Stimulated activated CD4-positive, alpha-beta T cell treated with anti-CD3 and anti-CD28 coated beads, Interleukin-2, amount 100 ng/mL, for 4 hours (primary cell): ENCODE measurements around the gene ATF6.
A peak's percentile ranks its signal among the peaks of the same experiment; 100 is the strongest.
"Not testable (repeated sequence)": the region's sequence is repeated elsewhere in the genome, so short reads cannot be mapped to it uniquely, and the experiment has no call there.

Experiments used
- DNase-seq: peaks from one replicate; pipeline ENCODE4 v3.0.0-alpha.2; 2020; ENCODE audit warnings: low read depth

ATF6 gene

DNA sequence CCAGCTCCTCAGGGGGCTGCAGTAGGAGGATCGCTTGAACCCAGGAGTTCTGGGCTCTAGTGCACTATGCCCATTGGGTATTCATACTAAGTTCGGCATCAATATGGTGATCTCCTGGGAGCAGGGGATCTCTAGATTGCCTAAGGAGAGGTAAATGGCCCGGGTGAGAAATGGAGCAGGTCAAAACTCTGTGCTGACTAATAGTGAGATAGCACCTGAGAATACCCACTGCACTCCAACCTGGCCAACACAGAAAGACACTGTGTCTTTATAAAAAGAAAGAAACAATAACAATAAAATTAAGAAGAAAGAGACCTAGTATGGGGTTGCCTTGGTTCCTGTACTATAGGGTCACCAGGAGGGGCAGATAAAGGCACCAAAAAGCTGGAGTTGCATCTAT, 30.3 kb upstream of the ATF6 start:
- no peak for DNase-seq

DNA sequence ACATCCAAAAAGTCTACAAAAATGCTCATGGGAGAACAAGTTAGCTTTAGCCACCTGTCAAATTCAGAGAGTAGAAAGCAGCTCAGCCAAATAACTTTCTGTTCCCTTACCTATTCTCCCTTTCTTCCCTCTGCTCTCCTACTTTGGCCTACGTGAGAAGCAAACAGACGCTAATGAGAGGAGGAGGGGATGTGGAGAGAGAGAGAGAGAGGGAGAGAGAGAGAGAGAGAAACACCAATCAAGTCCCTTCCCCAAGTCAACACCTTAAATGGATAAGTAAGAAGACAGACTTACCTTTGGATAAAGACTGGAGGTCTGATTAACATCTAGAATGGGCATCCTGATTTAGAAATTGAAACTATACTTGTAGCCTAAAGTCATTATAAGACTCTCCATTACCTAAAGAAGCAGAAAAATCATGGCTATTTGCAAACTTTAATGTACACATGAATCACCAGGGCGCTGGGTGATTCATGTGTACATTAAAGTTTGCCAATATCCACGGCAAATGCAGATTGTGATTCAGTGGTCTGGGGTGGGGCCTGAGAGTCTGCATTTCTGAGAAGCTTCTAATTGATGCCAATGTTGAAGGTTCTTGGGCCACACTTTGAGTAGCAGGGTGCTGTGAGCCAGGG, 29.7 kb upstream of the ATF6 start:
- DNase-seq, result no peak

DNA sequence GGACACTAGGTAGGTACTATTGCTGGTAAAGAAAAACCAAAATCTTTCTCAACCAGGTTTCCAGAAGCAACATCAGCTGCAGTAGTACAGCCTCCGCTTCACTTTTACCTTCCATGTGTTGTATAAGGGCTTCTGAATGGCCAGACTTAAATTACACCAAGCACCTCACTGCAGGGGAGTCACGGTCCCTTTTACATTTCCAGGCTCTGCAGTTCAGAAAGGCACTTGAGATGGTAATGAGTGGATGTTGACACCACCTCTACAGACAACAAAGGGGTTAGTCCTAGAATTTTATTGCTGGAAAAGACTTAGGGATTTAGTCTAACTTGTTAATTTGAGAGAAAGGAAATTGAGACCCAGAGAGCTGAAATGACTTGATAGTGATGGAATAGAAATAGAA, 28.5 kb upstream of the ATF6 start:
- DNase-seq, result no peak

DNA sequence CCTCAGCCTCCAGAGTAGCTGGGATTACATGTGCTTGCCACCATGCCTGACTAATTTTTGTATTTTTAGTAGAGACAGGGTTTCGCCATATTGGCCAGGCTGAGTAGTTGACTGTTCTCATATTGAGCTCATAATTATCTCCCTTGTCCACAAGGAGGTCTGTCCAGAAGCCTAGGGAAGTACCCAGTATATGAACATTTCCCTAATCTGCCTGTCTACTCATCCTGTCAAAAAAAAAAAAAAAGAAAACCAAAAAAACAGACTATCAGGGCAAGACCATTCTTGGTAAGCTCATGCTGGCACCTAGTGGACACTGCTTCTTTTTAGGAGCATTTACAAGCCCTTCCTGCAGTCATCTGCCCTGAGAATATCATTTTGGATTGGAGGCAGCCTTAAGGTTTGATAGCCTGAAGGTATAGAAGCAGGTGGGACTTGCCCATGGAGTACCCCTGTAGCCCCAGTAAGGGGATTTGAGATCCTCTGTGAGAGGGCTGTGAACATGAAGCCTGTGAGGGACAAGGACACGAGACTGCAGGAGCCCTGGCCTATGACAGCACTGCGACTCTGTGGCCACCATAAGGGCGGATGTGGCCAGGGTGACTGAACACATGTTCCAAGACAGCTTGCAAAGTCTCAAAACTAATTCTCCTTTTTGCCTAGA, 27.4 kb upstream of the ATF6 start:
- no peak for DNase-seq

DNA sequence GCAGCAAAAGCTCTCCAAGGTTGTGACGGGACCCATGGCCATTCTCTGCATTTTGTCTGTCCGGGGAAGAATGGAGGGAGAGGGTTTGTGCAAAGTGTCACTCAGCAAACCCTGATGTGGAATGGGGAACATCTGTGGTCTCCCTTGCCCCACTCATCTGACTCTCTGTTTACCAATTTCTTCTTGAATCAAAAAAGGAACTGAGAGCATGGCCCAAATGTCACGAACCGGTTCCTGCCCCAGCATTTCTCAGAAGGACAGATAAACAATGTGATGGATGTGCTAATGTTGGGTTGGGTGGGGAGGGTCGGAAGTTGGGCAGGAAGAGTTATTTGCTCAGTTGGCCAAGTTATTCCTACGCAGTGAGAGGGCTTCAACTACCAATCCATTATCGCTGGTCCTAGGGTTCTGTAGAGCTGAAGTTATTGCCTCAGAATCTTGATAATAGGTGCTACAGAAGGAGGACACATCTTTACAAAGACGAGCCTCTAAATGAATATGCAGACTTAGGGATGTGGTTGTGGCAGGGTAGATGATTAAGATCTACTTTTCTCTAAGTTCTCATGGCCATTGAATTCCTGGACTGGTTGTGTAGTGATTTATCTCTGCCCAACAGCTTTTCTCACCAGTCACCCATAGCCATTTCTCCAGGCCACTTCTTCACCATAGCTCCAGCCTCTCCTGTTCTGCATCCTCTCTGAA, 26.1 kb upstream of the ATF6 start:
- no peak for DNase-seq

DNA sequence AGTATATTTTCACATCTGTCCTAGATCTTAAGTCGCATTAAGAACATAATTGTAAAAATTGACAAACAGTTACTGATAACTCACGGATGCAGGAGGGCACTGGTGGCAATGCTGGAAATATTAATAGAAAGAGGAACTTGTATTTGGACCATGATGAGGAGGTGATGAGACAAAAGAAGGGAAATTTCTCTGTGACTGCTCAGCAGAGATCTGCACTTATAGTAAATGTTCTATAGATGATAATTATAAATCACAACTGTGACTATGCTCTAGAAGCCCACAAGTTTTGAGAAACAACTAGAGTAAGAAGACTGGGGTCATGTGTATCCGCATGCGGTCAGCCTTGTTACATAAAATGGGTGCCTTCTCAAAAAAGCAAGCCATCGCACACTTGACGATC, 25.2 kb upstream of the ATF6 start:
- no peak for DNase-seq

DNA sequence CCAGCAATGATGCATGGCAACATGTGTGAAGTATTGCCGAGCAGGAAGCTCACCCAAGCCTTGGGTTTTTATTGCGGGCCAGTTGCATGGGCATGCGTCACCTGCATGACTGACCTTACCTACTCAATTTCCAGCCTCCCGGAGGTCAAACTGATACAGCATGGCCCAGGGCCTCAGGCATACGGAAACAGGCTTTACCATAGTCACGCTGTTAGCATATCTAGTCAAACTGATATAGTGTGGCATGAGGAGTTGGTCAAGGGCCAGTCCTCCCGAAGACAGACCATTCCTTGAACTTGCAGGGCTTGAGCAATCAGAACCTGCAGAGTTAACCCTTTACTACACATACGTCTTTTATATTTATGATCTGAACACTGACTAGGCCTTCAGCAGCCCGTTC, 22.9 kb upstream of the ATF6 start:
- DNase-seq, result no peak

DNA sequence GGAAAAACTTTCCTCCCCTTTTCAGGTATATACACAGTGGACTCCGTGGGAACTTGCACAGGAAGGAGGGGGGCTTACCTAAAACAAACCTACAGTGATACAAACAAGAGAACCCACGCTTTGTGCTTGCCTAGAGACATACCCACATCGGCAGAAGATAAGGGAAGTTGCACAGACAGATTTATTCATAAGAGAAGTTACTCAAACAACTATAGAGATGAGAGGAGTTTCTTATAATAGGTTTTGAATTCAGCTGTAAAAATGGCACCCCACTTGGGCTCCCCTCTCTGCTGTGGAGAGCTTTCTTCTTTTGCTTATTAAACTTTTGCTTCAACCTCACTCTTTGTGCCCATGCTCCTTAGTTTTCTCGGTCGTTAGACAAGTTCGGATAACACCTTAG, 18.3 kb upstream of the ATF6 start:
- no peak for DNase-seq

DNA sequence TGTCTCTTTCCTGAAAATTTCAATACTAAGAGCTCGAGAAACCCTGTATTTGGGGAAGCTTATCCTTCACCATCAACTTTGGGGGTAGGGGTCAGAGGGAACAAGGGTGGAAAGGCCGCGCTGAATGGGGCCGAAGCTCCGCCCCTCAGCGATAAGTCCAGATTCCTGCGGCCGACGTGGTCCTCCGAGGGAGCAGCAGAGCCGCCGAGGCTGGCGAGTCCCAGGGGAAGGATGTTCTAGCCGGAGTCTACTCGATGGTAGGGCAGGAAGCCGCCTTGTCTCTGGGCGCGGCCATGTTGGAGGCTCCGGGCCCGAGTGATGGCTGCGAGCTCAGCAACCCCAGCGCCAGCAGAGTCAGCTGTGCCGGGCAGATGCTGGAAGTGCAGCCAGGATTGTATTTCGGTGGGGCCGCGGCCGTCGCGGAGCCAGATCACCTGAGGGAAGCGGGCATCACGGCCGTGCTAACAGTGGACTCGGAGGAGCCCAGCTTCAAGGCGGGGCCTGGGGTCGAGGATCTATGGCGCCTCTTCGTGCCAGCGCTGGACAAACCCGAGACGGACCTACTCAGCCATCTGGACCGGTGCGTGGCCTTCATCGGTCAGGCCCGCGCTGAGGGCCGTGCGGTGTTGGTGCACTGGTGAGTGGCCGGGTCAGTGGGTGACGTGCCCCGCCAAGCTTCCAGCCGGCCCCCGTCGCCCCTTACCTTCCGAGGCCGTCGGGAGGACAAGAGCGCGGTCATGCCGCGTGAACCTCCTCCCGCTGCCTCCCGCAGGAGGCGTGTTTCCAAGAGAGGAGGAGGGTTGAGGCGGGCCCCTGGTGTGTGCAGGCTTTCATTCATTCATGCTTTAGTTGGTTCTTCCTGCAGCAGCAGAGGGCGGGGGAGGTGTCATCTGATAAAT, 16.4 kb upstream of the ATF6 start, which contains the start of gene DUSP12:
Gene DUSP12 (plus strand): TSS at position 278 of the 899 bp plus-strand sequence. CDS start 16 bp downstream, at position 294.
- peak; percentile 78 for DNase-seq

DNA sequence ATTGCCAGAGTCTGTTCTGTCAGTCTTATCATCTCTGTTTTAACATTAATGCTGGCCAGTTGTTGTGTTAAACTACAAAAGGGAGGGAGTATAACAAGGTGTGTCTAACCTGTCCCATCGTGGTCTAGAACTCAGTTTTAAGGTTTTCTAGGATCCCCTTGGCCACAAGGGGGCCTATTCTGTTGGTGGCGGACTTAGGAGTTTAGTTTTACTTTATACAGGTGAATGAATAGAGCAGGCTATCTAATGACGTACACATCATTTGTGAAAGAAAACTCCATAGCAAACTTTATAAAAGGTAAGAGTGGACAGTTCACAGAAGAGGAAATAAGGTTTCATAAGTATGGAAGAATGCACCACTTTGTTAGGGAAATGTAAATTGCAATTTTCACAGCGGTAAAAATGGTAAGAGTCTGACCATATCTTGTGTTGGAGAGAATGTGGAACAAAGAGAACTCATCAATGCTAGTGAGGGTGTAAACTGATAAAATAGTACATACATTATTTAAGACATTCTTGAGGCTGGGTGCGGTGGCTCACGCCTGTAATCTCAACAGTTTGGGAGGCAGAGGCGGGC, 2.5 kb upstream of the ATF6 start:
- DNase-seq, result peak; percentile 24

DNA sequence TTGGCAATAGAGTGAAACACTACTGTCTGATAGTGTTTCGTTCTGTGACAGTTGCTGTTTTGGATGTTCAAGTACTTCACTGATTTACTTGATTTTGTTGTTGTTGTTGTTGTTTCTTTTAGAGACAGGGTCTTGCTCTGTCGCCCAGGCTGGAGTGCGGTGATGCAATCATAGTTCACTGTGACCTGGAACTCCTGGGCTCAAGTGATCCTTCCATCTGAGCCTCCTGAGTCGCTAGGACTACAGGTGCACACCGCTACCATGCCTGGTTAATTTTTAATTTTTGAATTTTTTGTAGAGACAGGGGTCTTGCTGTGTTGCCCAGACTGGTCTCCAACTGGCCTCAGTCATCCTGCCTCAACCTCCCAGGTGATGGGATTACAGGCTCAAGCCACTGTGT, 2.3 kb downstream of the ATF6 start:
- DNase-seq, result no peak

DNA sequence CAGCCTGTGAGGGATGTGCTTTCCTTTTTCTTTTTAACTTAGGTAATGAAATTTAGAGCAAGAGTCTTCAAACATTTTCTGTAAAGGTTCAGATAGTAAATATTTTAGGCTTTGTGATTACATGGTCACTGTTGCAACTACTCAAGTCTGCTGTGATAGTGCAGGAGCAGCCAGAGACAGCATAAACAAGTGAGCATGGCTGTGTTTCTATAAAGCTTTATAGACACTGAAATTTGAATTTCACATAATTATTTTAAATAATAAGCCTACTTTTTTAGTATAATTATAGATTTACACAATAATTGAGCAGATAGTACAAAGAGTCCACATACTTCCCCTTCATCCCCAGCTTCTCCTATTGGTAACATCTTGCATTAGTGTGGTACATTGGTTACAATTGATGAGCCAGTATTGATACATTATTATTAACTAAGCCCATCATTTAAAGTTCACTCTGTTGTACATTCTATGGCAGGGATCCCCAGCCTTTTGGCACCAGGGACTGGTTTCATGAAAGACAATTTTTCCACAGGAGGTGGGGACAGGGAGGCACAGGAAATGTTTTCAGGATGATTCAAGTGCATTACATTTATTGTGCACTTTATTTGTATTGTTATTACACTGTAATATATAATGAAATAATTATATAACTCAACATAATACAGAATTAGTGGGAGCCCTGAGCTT, 3.0 kb downstream of the ATF6 start:
- no peak for DNase-seq

DNA sequence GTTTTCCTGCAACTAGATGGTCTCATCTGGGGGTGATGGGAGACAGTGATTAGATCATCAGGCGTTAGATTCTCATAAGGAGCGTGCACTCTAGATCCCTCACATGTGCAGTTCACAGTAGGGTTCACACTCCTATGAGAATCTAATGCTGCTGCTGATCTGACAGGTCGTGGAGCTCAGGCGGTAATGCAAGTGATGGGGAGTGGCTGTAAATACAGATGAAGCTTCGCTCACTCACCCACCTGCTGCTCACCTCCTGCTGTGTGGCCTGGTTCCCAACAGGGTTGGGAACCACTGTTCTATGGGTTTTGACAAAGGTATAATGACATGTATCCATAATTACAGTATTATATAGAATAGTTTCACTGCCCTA, 3.5 kb downstream of the ATF6 start:
- DNase-seq, result not testable (repeated sequence)

DNA sequence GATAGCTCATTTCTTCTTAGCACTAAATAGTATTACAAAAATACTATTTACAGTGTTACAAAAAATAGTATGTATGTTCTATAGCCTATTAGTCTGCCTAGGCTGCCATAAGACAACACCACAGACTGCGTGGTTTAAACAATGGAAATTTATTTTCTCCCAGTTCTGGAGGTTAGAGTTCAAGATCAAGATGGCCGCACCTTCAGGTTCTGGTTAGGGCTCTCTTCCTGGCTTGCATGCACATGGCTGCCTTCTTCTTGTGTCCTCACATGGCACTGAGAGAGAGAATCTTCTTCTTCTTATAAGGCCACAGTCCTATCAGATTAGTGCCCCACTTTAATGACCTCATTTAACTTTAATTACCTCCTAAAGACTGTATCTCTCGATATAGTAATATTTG, 4.1 kb downstream of the ATF6 start:
- DNase-seq, result no peak

DNA sequence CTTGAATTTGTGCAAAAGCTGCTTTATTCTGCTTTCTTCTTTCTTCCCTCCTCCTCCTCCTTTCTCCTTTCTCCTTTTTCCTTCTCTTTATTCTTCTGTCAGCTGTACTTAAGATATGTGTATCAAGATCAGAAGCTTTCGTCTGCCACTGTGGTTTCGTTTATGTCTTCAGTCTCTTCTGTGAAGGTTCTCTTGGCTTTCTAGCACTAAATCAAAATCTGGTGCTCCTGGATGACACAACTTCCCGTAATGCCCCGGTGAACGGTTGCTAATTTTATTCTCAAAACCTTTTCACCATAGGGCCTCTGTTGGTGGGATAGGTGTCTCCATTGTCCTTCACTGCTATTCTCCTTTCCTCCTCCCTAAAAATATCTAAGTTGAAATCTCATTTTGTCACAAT, 5.0 kb downstream of the ATF6 start:
- DNase-seq, result no peak

DNA sequence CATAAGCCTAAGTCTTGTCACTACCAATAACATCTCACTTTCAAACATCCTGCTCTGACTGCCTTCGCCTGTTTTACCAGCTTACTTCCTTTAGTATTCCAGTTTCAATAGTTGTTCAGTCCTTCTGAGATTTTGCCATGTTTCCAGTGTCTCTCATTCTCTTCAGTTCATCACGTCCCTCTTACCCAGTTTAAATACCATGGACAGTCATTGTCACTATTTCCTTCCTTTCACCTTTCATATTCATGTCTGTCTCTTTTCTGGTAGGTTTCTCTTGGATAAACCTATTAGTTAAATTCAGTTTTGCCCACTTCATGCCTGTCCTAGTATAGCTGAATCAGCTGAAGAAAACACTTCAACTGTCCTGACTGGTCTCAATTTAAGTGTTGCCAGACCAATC, 5.9 kb downstream of the ATF6 start:
- no peak for DNase-seq

DNA sequence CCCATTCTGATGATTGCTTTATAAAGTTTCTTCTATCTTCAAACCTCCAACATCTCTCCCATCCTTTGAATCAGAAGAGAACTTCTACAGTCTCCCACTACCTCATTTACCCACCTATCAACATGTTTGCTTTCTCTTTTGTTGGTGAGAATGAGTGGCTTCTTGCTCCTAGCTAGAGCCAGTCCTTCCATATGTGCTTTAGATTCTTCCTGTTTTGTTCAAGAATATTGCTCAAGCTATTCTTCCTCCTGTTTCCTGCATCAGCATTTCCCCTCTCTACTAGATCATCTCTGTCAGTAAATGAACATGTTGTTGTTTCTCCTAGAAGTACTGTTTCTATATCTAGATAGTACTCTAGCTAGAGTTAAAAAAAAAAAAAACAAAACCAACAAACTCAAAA, 6.3 kb downstream of the ATF6 start:
- no peak for DNase-seq

DNA sequence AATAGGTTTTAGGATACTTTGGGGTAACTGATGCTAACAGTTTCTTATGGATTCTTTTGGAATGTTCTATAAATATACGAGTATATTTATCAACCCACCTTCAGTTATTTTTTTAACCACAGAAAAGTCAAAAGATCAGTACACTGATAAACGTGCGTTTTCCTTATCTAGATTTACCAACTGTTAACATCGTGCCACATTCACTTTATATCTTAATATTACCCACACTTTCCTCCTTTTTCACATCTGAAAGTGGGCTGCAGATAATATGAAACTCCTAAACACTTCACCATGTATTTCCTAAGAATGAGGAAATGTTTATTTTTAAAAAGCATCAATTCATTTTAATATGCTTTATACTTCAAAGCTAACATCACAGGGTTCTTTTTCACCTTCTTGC, 7.7 kb downstream of the ATF6 start:
- no peak for DNase-seq

DNA sequence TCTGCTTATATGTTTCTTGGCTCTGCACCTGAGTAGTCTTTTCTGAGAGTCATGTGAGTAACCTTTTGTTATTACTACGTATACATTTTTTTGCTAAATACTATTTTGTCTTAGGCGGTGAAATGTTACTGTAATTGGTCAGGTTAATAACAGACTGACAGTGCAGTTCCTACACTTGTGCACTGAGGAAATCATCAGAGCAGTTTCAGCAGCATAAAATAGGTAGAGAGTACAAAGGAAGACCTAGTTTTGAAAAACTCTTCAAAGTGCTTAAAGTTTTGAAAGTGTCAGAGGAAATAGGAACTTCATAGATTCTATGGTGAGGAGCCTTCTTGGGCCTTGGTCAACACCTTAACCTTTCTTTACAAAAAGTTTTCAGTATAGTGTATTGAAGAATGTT, 11.1 kb downstream of the ATF6 start:
- no peak for DNase-seq

DNA sequence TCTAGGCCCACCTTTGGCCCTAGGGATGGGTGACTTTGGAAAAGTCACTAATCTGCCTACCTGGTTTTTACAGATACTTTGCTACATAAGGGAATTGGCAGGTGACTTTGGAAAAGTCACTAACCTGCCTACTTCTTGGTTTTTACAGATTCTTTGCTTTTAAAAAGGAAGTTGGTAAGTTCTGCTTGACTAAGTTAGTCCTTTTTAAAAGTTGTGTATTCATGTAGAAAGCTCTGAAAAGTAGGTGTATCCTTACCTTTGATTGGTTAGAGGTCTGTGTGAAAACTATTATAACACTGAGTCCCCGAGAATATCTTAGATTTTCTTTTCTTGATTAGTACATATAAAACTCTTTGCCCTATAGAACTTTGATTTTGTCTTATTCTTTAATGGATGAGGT, 12.4 kb downstream of the ATF6 start:
- DNase-seq, result no peak

DNA sequence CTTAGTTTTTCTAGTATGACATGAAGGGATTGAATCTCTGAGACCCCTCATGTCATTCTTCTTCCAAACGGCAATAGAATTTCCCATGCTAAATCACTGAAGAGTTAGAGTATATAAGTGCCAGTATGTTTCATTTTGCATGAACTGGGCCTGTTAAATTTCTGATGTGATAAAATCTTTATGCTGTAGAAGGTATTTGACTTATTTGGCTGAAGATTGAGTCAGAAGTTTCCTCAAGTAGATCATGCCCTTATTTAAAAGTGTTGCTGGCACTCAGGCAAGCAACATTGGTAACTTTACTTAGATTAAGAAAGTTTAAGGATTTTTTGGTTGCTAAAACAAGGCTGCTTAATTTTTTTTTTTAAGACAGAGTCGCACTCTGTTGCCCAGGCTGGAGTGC, 13.3 kb downstream of the ATF6 start:
- no peak for DNase-seq

DNA sequence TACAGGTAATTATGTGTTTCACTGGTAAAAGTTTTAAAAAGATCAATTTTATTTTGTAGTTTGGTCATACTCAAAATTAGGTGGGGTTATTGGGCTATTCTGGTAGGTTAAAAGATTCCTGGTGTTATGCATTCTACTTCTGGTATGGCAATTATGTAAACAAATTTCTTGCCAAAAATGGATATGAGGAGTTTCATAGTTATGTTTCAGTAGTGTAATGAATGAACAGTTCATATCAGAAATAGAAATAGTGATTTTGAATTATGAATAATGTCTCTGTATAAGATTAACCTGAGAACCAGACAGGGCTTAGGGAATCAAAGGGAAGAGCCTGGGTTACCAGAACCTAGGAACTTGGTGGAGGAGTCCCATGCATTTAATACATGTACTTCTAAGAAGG, 15.9 kb downstream of the ATF6 start:
- no peak for DNase-seq
